ENCODE results near the gene TBC1D9B. TPM values are rescaled to one million over a fixed set of nuclear protein-coding genes. Genes with fewer than 3 reads are reported as not detected.

TBC1D9B gene
- total and polyA plus RNA-seq, 2 of the 13 experiments (the other 11 are each of a cell fraction or from before 2014, with no cell fraction given): 35.0 to 50.0 TPM

DNA sequence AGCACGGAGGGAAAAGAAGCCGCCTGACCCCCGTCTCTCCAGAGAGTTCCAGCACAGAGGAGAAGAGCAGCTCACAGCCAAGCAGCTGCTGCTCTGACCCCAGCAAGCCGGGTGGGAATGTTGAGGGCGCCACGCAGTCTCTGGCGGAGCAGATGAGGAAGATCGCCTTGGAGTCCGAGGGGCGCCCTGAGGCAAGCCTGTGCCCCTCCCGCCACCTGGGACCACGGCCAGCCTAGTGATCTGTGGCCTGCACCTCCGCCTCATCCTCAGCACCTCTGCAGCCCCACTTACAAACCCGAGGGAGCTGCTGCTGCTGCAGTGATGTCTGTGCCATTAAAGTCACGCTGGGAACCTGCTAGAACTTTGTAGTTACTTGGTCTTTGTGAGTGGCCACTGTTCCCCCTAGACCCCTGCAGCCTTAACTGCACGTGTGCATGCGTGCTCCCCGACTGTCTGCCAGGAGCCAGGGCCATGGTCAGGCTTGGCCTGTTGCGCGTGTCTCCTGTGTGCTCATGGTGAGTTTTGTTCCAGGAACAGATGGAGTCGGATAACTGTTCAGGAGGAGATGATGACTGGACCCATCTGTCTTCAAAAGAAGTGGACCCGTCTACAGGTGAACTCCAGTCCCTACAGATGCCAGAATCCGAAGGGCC is 74.5 kb downstream of the TBC1D9B start:
- DNase-seq (ENCODE audit: low spot score) (no peak), ATAC-seq (peak; percentile 5), FAIRE-seq (no peak)
- in situ Hi-C loops (cut with HindIII; ENCODE audit: extremely low pct_ligation_motif_present, low pct_unique_long_range_greater_than_20kb) (no loop called here), intact Hi-C loops (cut with micrococcal nuclease; ENCODE audit: unreplicated experiment) (no loop called here)
- no peaks in the 10 kb centered on the region for H3K27me3 ChIP-seq (ENCODE audit: control insufficient read depth in 1 of 2, insufficient read depth in 2 of 2, low read length in 2 of 2)
- H3K9ac ChIP-seq (ENCODE audit: insufficient read depth, low read depth, low read length): no peak overlapping the region
- POLR2A ChIA-PET: interaction anchor here (1.0 to 2.9 kb wide), 8 partner anchors 8 to 70 kb away, joined by 4 to 9 read pairs (median 5); partner anchors contain the start of gene SQSTM1
- no peak overlapping the region for H3K27ac ChIP-seq (ENCODE audit: extremely low read length, insufficient read depth, low read length)
- no peak overlapping the region for H3K4me2 ChIP-seq (ENCODE audit: low read depth, low read length)
- no TSS peak for BruUV-seq (replicated peaks)
- H2AFZ ChIP-seq (ENCODE audit: low read length): no peak overlapping the region
- CTCF ChIA-PET (ENCODE audit: low intra/inter-chr PET ratio, low total read pairs): no interaction called here
- peaks cover 36 to 70% of the 10 kb centered on the region in 2 experiments for H3K36me3 ChIP-seq (replicated peaks in 1 of 2; ENCODE audit: control insufficient read depth in 1 of 2, insufficient read depth in 2 of 2, low read length in 2 of 2)
- TF ChIP-seq, protein P1, sequence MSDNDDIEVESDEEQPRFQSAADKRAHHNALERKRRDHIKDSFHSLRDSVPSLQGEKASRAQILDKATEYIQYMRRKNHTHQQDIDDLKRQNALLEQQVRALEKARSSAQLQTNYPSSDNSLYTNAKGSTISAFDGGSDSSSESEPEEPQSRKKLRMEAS (IDR thresholded peaks at IDR 0.05): no peak
- TF ChIP-seq ZNF816 (CRISPR knock-in tag; IDR thresholded peaks at IDR 0.05; ENCODE audit: borderline replicate concordance): no peak
- 0 out of 2 replicates have a peak, but pooled peaks have one; percentile 54 for TF ChIP-seq HNRNPL (IDR thresholded peaks at IDR 0.05; ENCODE audit: low read depth, low read length)
- peak in 1 of 2 experiments; percentile 35; a peak in 1 of 4 replicates for TF ChIP-seq POLR2A (IDR thresholded peaks at IDR 0.05; ENCODE audit: insufficient read depth in 1 of 2, low read depth in 2 of 2, low read length in 2 of 2)
- TF ChIP-seq RBM39 (IDR thresholded peaks at IDR 0.05; ENCODE audit: low read depth, low read length, poor library complexity, severe bottlenecking): peak; percentile 55
- TF ChIP-seq NCOA2 (CRISPR knock-in tag; IDR thresholded peaks at IDR 0.05): no peak
- TF ChIP-seq MAF1 (CRISPR knock-in tag; IDR thresholded peaks at IDR 0.05; ENCODE audit: borderline replicate concordance): no peak
- TF ChIP-seq, protein P2, sequence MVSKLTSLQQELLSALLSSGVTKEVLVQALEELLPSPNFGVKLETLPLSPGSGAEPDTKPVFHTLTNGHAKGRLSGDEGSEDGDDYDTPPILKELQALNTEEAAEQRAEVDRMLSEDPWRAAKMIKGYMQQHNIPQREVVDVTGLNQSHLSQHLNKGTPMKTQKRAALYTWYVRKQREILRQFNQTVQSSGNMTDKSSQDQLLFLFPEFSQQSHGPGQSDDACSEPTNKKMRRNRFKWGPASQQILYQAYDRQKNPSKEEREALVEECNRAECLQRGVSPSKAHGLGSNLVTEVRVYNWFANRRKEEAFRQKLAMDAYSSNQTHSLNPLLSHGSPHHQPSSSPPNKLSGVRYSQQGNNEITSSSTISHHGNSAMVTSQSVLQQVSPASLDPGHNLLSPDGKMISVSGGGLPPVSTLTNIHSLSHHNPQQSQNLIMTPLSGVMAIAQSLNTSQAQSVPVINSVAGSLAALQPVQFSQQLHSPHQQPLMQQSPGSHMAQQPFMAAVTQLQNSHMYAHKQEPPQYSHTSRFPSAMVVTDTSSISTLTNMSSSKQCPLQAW (CRISPR knock-in tag; IDR thresholded peaks at IDR 0.05): no peak
- no peak for TF ChIP-seq TCF7L2 (IDR thresholded peaks at IDR 0.05; ENCODE audit: low read depth, low read length)
- no peak for TF ChIP-seq ZNF263 (CRISPR knock-in tag; IDR thresholded peaks at IDR 0.05)
- TF ChIP-seq, protein P3, sequence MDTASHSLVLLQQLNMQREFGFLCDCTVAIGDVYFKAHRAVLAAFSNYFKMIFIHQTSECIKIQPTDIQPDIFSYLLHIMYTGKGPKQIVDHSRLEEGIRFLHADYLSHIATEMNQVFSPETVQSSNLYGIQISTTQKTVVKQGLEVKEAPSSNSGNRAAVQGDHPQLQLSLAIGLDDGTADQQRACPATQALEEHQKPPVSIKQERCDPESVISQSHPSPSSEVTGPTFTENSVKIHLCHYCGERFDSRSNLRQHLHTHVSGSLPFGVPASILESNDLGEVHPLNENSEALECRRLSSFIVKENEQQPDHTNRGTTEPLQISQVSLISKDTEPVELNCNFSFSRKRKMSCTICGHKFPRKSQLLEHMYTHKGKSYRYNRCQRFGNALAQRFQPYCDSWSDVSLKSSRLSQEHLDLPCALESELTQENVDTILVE (CRISPR knock-in tag; IDR thresholded peaks at IDR 0.05): no peak
- peak; percentile 24; the same call in 1 of the 2 replicates for TF ChIP-seq POLR2AphosphoS5 (IDR thresholded peaks at IDR 0.05; ENCODE audit: low read depth, low read length)
- TF ChIP-seq RBM22 (optimal IDR thresholded peaks at IDR 0.05; ENCODE audit: low read length): peak; percentile 71
- peak; percentile 86 for TF ChIP-seq AGO2 (optimal IDR thresholded peaks at IDR 0.05; ENCODE audit: low read depth, low read length)
- TF ChIP-seq ZNF17 (CRISPR knock-in tag; IDR thresholded peaks at IDR 0.05): no peak
- TF ChIP-seq RBFOX2 (IDR thresholded peaks at IDR 0.05; ENCODE audit: low read depth, low read length): peak; percentile 62
- no peak for TF ChIP-seq MAZ (IDR thresholded peaks at IDR 0.05; ENCODE audit: borderline replicate concordance, low read depth, low read length)
- TF ChIP-seq MAZ (CRISPR knock-in tag; IDR thresholded peaks at IDR 0.05; ENCODE audit: low read depth): no peak
- TF ChIP-seq, protein P4, sequence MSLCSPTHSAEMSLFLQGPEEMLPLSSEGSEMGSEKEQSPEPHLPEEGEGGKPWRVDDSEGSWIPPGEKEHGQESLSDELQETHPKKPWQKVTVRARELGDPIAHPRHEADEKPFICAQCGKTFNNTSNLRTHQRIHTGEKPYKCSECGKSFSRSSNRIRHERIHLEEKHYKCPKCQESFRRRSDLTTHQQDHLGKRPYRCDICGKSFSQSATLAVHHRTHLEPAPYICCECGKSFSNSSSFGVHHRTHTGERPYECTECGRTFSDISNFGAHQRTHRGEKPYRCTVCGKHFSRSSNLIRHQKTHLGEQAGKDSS (CRISPR knock-in tag; IDR thresholded peaks at IDR 0.05; ENCODE audit: borderline replicate concordance, low read depth): no peak
- TF ChIP-seq ZNF230 (CRISPR knock-in tag; IDR thresholded peaks at IDR 0.05): no peak
- TF ChIP-seq RFX3 (CRISPR knock-in tag; IDR thresholded peaks at IDR 0.05): no peak
- no peak for TF ChIP-seq ZNF160 (CRISPR knock-in tag; IDR thresholded peaks at IDR 0.05)
- no peak for TF ChIP-seq ZNF556 (CRISPR knock-in tag; IDR thresholded peaks at IDR 0.05; ENCODE audit: borderline replicate concordance)
- H4K20me1 ChIP-seq (ENCODE audit: insufficient read depth, low read length): peaks cover 23% of the 10 kb centered on the region; the same call in 1 of the 2 replicates
- peaks cover 22% of the 10 kb centered on the region for H3K4me1 ChIP-seq (ENCODE audit: insufficient read depth, low read length)
- no peaks in the 10 kb centered on the region for H3K79me2 ChIP-seq (ENCODE audit: insufficient read depth, low read length)
- H3K9me3 ChIP-seq (ENCODE audit: low read length): no peaks in the 10 kb centered on the region
- no peak overlapping the region for H3K4me3 ChIP-seq (replicated peaks in 1 of 3; ENCODE audit: insufficient read depth in 1 of 3, low read depth in 2 of 3, low read length in 3 of 3)
- 95% methylated on average over 21 of the region's 23 CpGs for WGBS (ENCODE audit: low lambda C conversion rate)

Data from HepG2 (cell line).